ENCODE measurements around the gene CHRNE.
A peak's percentile ranks its signal among the peaks of the same experiment; 100 is the strongest.

CHRNE gene

GRCh38 chr17:4901648-4902344 is 1.1 kb downstream of the CHRNE start:
- DNase-seq: peak; percentile 50 to 74

- DNase-seq: no peak
Measured at GRCh38 chr17:4901108-4901647, 1.7 kb downstream of the CHRNE start.

- DNase-seq: peak; percentile 82 to 90
Measured at GRCh38 chr17:4900231-4901107, 2.4 kb downstream of the CHRNE start.

GRCh38 chr17:4899341-4900230 is 3.3 kb downstream of the CHRNE start, which contains the start of gene C17orf107:
TSS of gene C17orf107 (plus strand) at chr17:4899536. CDS start at chr17:4899763, 227 bp downstream.
- peak; percentile 94 to 97 for DNase-seq

GRCh38 chr17:4898927-4899326 is 4.0 kb downstream of the CHRNE start:
- peak in 1 of 2 donors; percentile 33 for DNase-seq

- DNase-seq: no peak
Measured at GRCh38 chr17:4898351-4898750, 4.5 kb downstream of the CHRNE start.

GRCh38 chr17:4897785-4898184 is 5.1 kb downstream of the CHRNE start:
- no peak for DNase-seq

GRCh38 chr17:4897198-4897687 is 5.7 kb downstream of the CHRNE start:
- no peak for DNase-seq

- no peak for DNase-seq
Measured at GRCh38 chr17:4896332-4897197, 6.3 kb downstream of the CHRNE start.

- no peak for DNase-seq
Measured at GRCh38 chr17:4895657-4896331, 7.1 kb downstream of the CHRNE start.

GRCh38 chr17:4895121-4895520 is 7.8 kb downstream of the CHRNE start:
- DNase-seq: no peak

GRCh38 chr17:4893721-4894560 is 9.0 kb downstream of the CHRNE start:
- DNase-seq: no peak

- no peak for DNase-seq
Measured at GRCh38 chr17:4893272-4893671, 9.6 kb downstream of the CHRNE start.

- no peak for DNase-seq
Measured at GRCh38 chr17:4892499-4893221, 10.2 kb downstream of the CHRNE start.

GRCh38 chr17:4891411-4892410 is 11.2 kb downstream of the CHRNE start:
- no peak for DNase-seq

- DNase-seq: no peak
Measured at GRCh38 chr17:4887581-4887980, 15.3 kb downstream of the CHRNE start.

- no peak for DNase-seq
Measured at GRCh38 chr17:4886830-4887229, 16.1 kb downstream of the CHRNE start.

- DNase-seq: no peak
Measured at GRCh38 chr17:4884489-4884888, 18.4 kb downstream of the CHRNE start.
